WTC11 (cell line): ENCODE results near the gene SMKR1. TPM values are rescaled to one million over a fixed set of nuclear protein-coding genes. Genes with fewer than 3 reads are reported as not detected.

Experiments
- ATAC-seq: fragments of 200-7000 bp; cut with Tn5 transposase; 2 replicates; pipeline ENCODE4 v1.10.0; 2021; ENCODE audit warnings: mild to moderate bottlenecking, moderate library complexity
- CTCF ChIA-PET: fragments of 300-600 bp; sonication (Branson Sonifier 250); formaldehyde crosslinking; loops from one replicate; lab custom pipeline; 2021; ENCODE audit warnings: antibody characterized with exemption; lab: Charles Lee
- POLR2A ChIA-PET: fragments of 350-600 bp; sonication (Branson Sonifier 250); formaldehyde crosslinking; loops from one replicate; lab custom pipeline; 2021; ENCODE audit warnings: antibody characterized with exemption; lab: Charles Lee
- DNase-seq: peaks from one replicate; pipeline ENCODE4 v3.0.0; 2021; ENCODE audit warnings: low spot score
- H3K27ac Mint-ChIP-seq: 2 replicates; pipeline ENCODE4 v1.8.0; 2021; ENCODE audit warnings: mixed read lengths
- H3K27me3 Mint-ChIP-seq: 2 replicates; pipeline ENCODE4 v1.8.0; 2021; ENCODE audit warnings: low read depth, mild to moderate bottlenecking, moderate library complexity, mixed read lengths
- H3K36me3 Mint-ChIP-seq: 2 replicates; pipeline ENCODE4 v1.8.0; 2021; ENCODE audit warnings: mixed read lengths
- H3K4me1 Mint-ChIP-seq: 2 replicates; pipeline ENCODE4 v1.8.0; 2022; ENCODE audit warnings: mixed read lengths
- H3K4me3 Mint-ChIP-seq: 2 replicates; pipeline ENCODE4 v1.8.0; 2021; ENCODE audit warnings: mild to moderate bottlenecking, moderate library complexity, mixed read lengths
- H3K9me3 Mint-ChIP-seq: 2 replicates; pipeline ENCODE4 v1.8.0; 2021; ENCODE audit warnings: mixed read lengths
- ARID4B ChIP-seq: sonication (generic); formaldehyde crosslinking; IDR thresholded peaks from 2 replicates; pipeline ENCODE4 v1.8.0; 2023; ENCODE audit warnings: missing genetic modification reagents, mild to moderate bottlenecking, borderline replicate concordance
- ATF6 ChIP-seq: sonication (generic); formaldehyde crosslinking; IDR thresholded peaks from 2 replicates; pipeline ENCODE4 v1.8.1; 2023; ENCODE audit warnings: mild to moderate bottlenecking, missing genetic modification reagents
- ERG ChIP-seq: fragments of 250-450 bp; sonication (Bioruptor Pico); IDR thresholded peaks from 2 replicates; pipeline ENCODE4 v1.8.0; 2021; ENCODE audit warnings: mild to moderate bottlenecking
- ESRRA ChIP-seq: sonication (generic); formaldehyde crosslinking; IDR thresholded peaks from 2 replicates; pipeline ENCODE4 v1.8.1; 2022; ENCODE audit warnings: mild to moderate bottlenecking, missing genetic modification reagents, borderline replicate concordance
- FOXJ3 ChIP-seq: sonication (generic); formaldehyde crosslinking; IDR thresholded peaks from 2 replicates; pipeline ENCODE4 v1.9.0; 2021; ENCODE audit warnings: missing genetic modification reagents, mild to moderate bottlenecking, borderline replicate concordance
- JAZF1 ChIP-seq: fragments of 250-450 bp; sonication (Bioruptor Pico); IDR thresholded peaks from 2 replicates; pipeline ENCODE4 v1.9.0; 2021; ENCODE audit warnings: moderate library complexity, mild to moderate bottlenecking, inconsistent platforms
- NFATC4 ChIP-seq: fragments of 250-450 bp; sonication (Bioruptor Pico); IDR thresholded peaks from 2 replicates; pipeline ENCODE4 v1.9.0; 2021; ENCODE audit warnings: mild to moderate bottlenecking
- NFYB ChIP-seq: sonication (generic); formaldehyde crosslinking; conservative IDR thresholded peaks from 2 replicates; pipeline ENCODE4 v1.8.0; 2022; ENCODE audit warnings: low read depth, missing genetic modification reagents
- NR1H2 ChIP-seq: sonication (generic); formaldehyde crosslinking; IDR thresholded peaks from 2 replicates; pipeline ENCODE4 v1.9.0; 2021; ENCODE audit warnings: mild to moderate bottlenecking, moderate library complexity, missing genetic modification reagents
- USF2 ChIP-seq: sonication (generic); formaldehyde crosslinking; IDR thresholded peaks from 2 replicates; pipeline ENCODE4 v1.8.1; 2023; ENCODE audit warnings: mild to moderate bottlenecking, missing genetic modification reagents, moderate library complexity
- ZNF121 ChIP-seq: sonication (generic); formaldehyde crosslinking; IDR thresholded peaks from 2 replicates; pipeline ENCODE4 v1.8.0; 2023; ENCODE audit warnings: missing genetic modification reagents
- ZNF232 ChIP-seq: sonication (generic); formaldehyde crosslinking; IDR thresholded peaks from 2 replicates; pipeline ENCODE4 v1.8.0; 2022; ENCODE audit warnings: mild to moderate bottlenecking, missing genetic modification reagents
- ZNF317 ChIP-seq: sonication (generic); formaldehyde crosslinking; IDR thresholded peaks from 2 replicates; pipeline ENCODE4 v1.8.1; 2023; ENCODE audit warnings: low read depth, mild to moderate bottlenecking, moderate library complexity, missing genetic modification reagents, borderline replicate concordance
- ZNF671 ChIP-seq: fragments of 250-450 bp; sonication (Bioruptor Pico); IDR thresholded peaks from 2 replicates; pipeline ENCODE4 v1.8.0; 2021; ENCODE audit warnings: mild to moderate bottlenecking
- total RNA-seq: library from RNA; stranded (reverse); gene quantifications from 3 replicates; pipeline ENCODE4 v1.2.3, GENCODE V29; 2021
- TF ChIP-seq, protein P1 (sequence below): sonication (generic); formaldehyde crosslinking; IDR thresholded peaks from 2 replicates; pipeline ENCODE4 v1.8.0; 2022; ENCODE audit warnings: mild to moderate bottlenecking, missing genetic modification reagents
- TF ChIP-seq, protein P2 (sequence below): sonication (generic); formaldehyde crosslinking; IDR thresholded peaks from 2 replicates; pipeline ENCODE4 v1.8.1; 2022; ENCODE audit warnings: low read depth, missing genetic modification reagents, borderline replicate concordance
- TF ChIP-seq, protein P3 (sequence below): sonication (generic); formaldehyde crosslinking; conservative IDR thresholded peaks from 2 replicates; pipeline ENCODE4 v1.8.1; 2022; ENCODE audit warnings: mild to moderate bottlenecking, missing genetic modification reagents

Gene SMKR1
- total RNA-seq, 1 experiment from 2014 or later = 0.50 TPM

DNA sequence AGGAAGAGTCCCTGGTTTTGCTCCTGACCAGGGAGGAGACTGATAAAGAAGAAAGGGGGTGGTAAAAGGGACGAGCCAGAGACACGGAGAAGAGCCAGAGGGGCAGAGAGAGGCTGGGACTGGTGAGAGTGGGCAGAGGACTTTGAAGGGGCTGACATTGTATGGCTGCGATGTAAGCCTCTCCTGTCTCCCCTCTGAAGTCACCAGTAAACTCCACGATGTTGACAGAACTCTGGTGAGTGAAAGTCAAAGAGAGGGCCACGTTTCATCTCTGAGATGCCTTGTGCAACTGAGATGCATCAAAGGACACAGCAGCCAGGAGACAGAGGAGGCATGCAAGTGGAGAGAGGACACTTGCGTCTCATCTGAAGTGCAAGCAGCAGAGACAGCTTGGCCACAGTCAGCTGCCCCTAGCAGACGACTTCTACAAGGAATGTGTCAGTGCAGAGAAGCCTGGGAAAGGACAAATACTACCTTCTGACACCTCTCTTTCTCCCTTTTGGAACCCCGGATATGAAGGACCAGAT is 54.3 kb downstream of the SMKR1 start (continued):
- no peak for TF ChIP-seq ARID4B (CRISPR knock-in tag)
- no peak for TF ChIP-seq NFYB (CRISPR knock-in tag)
- TF ChIP-seq ESRRA (CRISPR knock-in tag) = no peak
- no peak for TF ChIP-seq ERG
- TF ChIP-seq JAZF1 = no peak
- TF ChIP-seq, protein P1, sequence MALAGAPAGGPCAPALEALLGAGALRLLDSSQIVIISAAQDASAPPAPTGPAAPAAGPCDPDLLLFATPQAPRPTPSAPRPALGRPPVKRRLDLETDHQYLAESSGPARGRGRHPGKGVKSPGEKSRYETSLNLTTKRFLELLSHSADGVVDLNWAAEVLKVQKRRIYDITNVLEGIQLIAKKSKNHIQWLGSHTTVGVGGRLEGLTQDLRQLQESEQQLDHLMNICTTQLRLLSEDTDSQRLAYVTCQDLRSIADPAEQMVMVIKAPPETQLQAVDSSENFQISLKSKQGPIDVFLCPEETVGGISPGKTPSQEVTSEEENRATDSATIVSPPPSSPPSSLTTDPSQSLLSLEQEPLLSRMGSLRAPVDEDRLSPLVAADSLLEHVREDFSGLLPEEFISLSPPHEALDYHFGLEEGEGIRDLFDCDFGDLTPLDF (CRISPR knock-in tag) = no peak

DNA sequence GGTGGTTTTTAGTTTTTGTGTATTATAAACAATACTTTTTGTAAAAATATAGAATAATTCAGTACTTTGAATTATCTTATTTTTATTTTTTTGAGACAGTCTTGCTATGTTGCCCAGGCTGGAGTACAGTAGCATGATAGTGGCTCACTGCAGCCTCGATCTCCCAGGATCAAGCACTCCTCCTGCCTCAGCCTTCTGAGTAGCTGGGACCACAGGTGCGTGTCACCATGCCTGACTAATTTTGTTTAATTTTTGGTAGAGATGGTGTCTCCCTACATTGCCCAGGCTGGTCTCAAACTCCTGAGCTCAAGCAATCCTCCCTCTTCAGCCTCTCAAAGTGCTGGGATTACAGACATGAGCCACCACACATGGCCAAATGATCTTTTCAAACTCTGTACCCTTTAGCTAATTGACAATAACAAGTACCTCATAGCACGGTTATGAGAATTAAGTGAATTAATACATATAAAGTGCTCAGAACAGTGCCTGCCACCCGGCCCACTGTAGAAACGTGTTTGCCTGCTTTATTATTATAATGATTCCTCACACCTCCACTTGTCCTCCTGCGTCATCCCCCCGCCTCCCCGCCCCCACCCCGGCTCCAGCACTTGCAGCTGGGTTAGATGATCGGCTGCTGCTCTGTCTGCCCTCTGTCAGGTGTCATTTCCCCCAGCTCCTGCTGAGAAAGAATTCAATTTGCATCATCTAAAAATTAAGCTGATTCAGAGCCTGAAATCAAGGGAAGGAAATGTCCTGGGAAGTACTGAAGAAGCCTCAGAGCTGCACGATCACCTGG is 55.6 kb downstream of the SMKR1 start:
- no peaks in the 10 kb centered on the region for H3K36me3 Mint-ChIP-seq
- ChIA-PET POLR2A (interaction anchor here (1.0 kb wide), 1 partner anchor 15 kb away, joined by 3 read pairs; no protein-coding TSS in a partner anchor), CTCF (interaction anchor here (0.6 to 1.7 kb wide), 11 partner anchors 35 to 716 kb away, joined by 3 to 6 read pairs (median 4); partner anchors contain the start of gene STRIP2)

More for the DNA sequence above, 55.6 kb downstream of the SMKR1 start:
- H3K27me3 Mint-ChIP-seq = no peaks in the 10 kb centered on the region
- no peak for TF ChIP-seq ZNF671
- TF ChIP-seq, protein P2, sequence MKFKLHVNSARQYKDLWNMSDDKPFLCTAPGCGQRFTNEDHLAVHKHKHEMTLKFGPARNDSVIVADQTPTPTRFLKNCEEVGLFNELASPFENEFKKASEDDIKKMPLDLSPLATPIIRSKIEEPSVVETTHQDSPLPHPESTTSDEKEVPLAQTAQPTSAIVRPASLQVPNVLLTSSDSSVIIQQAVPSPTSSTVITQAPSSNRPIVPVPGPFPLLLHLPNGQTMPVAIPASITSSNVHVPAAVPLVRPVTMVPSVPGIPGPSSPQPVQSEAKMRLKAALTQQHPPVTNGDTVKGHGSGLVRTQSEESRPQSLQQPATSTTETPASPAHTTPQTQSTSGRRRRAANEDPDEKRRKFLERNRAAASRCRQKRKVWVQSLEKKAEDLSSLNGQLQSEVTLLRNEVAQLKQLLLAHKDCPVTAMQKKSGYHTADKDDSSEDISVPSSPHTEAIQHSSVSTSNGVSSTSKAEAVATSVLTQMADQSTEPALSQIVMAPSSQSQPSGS = no peak
- TF ChIP-seq, protein P3, sequence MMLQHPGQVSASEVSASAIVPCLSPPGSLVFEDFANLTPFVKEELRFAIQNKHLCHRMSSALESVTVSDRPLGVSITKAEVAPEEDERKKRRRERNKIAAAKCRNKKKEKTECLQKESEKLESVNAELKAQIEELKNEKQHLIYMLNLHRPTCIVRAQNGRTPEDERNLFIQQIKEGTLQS = no peak
- no peak for TF ChIP-seq NR1H2
- no peak for TF ChIP-seq USF2
- no peak for TF ChIP-seq ATF6 (CRISPR knock-in tag)
- peak; percentile 93 for TF ChIP-seq ZNF121 (CRISPR knock-in tag)
- 0 out of 2 replicates have a peak, but pooled peaks have one; percentile 27 for TF ChIP-seq ZNF232 (CRISPR knock-in tag)
- peak; percentile 60; the same call in 1 of the 2 replicates for TF ChIP-seq ZNF317
- no peak for TF ChIP-seq NFATC4 (CRISPR knock-in tag)
- no peak for TF ChIP-seq FOXJ3
- no peaks in the 10 kb centered on the region for H3K9me3 Mint-ChIP-seq
- H3K27ac Mint-ChIP-seq = no peak overlapping the region; the same call in 1 of the 2 replicates
- DNase-seq (no peak), ATAC-seq (peak; percentile 46; the same call in 1 of the 2 replicates)
- H3K4me1 Mint-ChIP-seq = peaks cover 29% of the 10 kb centered on the region
- H3K4me3 Mint-ChIP-seq = no peak overlapping the region
